HG03442 (cell line): ENCODE results near the gene AP3S2.
A peak's percentile ranks its signal among the peaks of the same experiment; 100 is the strongest.
"Not testable (repeated sequence)": the region's sequence is repeated elsewhere in the genome, so short reads cannot be mapped to it uniquely, and the experiment has no call there.

Experiments used
- ATAC-seq: cut with Tn5 transposase; IDR thresholded peaks from one replicate; pipeline ENCODE4 v1.9.1; 2021; ENCODE audit warnings: mild to moderate bottlenecking, moderate library complexity; ENCODE audit not compliant: unreplicated experiment

Gene AP3S2

DNA sequence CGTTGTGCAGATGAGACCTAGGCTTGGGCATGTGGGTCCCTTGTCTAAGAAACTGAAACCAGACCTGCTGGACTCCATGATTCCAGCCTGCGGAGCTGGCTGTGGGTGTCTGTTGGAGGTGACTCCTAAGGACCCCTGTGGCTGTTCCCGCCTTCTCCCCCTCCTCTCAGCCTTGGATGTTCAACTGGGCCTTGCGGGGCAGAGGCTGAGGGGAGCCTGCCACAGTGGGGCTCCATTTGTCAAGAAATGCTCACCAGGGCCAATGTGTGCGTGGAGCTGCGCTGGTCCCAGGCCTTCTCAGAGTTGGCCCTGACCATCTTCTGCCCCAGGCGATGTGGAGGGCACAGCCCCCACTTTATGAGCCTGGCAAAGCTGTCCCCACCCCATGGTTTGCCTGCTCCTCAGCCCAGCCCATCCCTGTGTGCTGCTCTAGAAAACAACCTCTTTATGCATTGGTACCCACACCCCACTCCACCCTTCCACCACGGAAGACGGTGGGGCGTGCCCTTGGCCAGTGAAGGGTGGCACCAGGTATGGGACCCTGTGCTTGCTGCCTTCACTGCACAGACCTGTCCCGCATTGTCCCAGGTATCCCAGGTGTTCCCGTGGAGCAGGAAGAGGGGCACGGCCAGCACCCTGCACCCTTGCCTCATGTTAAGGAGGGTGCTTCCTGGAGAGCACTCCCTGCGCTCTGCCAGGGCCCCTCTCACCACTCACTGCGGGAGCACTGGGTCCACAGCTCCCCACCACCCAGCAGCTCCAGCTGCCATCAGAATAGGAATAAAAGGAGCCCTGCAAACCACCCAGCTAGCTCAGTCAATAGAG, 109.7 kb downstream of the AP3S2 start:
- no peak for ATAC-seq

DNA sequence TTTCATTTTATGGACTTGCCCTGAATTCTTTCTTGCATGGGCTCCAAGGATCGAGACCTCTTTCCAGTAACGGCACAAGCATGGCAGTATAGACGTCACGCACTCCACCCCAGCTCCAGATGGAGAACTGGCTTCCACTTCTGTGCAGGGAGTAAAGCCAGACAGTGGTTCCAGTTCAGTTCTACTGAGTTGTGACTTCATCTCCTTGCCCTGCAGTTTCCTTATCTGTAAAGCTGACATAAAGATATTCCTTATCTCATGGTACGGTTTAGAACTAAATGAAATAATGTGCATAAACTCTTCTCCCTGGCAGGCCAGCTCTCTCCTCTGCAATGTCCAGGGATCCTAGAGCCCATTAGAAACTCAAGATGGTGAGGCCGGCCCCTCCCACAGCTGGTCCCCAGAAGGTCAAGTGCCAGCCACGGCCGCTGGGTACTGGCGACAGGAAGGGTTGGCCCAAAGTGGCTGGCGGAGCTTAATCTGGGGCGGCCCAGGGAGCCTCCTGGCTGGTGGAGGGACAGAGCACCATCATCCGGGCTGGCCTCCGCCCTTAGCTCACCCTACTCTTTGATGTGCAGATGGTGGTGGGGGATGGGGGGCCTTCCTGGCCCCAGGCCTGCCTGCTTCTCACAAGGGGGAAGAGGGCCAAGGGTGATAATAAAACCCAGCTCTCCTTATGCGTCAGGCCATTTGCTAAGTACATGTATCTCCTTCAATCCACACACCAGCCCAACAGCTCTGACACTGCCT, 110.5 kb downstream of the AP3S2 start:
- ATAC-seq: no peak

DNA sequence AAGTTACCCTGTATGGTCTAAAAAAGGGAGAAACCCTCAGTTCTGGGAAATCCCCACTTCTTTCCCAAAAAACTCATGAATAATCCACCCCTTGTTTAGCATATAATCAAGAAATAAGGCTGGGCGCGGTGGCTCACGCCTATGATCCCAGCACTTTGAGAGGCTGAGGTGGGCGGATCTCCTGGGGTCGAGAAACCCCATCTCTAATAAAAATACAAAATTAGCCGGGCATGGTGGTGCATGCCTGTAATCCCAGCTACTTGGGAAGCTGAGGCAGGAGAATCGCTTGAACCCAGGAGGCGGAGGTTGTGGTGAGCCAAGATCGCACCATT, 111.2 kb downstream of the AP3S2 start:
- not testable (repeated sequence) for ATAC-seq

DNA sequence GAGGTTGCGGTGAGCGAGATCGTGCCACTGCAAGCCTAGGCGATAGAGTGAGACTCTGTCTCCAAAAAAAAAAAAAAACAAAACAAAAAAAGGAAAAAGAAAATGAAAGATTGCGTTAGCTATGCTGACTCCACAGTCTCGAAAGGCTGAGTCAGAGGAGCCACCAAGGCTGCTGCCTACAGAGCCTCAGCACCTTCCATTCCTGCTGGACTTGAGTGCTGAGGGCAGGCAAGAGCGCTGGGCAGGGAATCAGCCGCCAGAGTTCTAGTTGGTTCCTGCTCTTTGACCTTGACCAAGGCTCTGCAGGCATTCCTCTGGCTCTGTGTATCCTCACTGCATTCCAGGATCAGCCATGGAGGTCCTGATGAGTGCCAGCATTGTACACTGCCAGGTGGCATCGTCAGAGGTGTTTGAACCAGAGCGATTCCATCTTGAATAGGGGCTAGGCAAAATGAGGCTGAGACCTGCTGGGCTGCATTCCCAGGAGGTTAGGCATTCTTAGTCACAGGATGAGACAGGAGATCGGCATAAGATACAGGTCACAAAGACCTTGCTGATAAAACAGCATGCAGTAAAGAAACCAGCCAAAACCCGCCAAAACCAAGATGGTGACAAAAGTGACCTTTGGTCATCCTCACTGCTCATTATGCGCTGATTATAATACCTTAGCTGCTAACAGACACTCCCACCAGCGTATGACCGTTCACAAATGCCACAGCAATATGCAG, 111.7 kb downstream of the AP3S2 start:
- ATAC-seq: no peak

DNA sequence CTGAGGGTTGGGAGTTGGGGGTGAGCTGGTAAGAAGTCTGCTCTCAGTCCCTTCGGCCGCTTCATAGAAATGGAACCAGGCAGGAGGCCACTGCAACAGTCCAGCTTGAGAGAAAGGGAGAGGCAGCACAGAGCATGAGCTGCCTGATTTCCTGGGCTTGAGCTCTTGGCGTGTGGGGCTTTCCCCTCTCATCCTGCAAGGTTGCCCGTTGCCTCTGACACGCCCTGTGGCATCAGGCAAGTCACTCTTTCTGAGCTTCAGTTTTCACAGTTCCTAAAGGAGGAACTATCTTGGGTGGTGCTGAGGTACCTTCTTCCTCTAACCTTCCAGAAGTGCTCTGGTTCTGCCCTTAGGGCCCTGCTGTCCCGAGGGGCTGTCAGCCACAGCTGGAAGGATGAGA, 112.7 kb downstream of the AP3S2 start:
- peak; percentile 41 for ATAC-seq

DNA sequence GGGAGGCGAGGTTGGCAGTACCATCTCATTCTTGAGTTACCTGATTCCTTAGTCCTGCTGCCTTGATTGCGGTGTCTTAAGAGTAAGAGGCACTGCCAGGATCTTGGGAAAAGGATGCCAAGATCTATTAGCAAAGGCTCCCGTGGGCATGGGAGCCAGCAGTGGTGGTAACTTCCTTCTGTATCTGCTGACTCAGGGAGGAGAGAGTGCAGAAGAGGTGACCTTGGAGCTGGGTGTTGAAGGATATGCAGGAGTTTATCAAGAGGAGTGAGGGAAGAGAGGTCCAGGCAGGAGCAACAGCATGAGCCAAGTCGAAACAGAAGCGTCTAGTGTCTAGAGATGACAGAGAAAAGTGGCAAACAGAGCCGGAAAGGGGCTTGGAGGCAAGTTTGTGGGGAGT, 113.2 kb downstream of the AP3S2 start:
- ATAC-seq: no peak
